ENCODE measurements around the gene HMX3.

Gene HMX3

GRCh38 chr10:123135415-123136141, at the start of gene HMX3:
TSS of gene HMX3 (plus strand) at chr10:123135970. CDS start at chr10:123136051, 81 bp downstream.
- DNase-seq (ENCODE audit: extremely low read depth in 1 of 2, low read depth in 1 of 2): no peak

GRCh38 chr10:123086281-123086680, 49.5 kb upstream of the HMX3 start:
- DNase-seq (ENCODE audit: extremely low read depth in 1 of 2, low read depth in 1 of 2): no peak

- DNase-seq (ENCODE audit: extremely low read depth in 1 of 2, low read depth in 1 of 2): no peak
Measured at GRCh38 chr10:123087348-123087747, 48.4 kb upstream of the HMX3 start.

GRCh38 chr10:123087786-123088185, 48.0 kb upstream of the HMX3 start:
- no peak for DNase-seq (ENCODE audit: extremely low read depth in 1 of 2, low read depth in 1 of 2)

- no peak for DNase-seq (ENCODE audit: extremely low read depth in 1 of 2, low read depth in 1 of 2)
Measured at GRCh38 chr10:123092635-123093414, 42.9 kb upstream of the HMX3 start.

- no peak for DNase-seq (ENCODE audit: extremely low read depth in 1 of 2, low read depth in 1 of 2)
Measured at GRCh38 chr10:123093489-123093888, 42.3 kb upstream of the HMX3 start.

GRCh38 chr10:123096452-123096851, 39.3 kb upstream of the HMX3 start:
- no peak for DNase-seq (ENCODE audit: extremely low read depth in 1 of 2, low read depth in 1 of 2)

- DNase-seq (ENCODE audit: extremely low read depth in 1 of 2, low read depth in 1 of 2): no peak
Measured at GRCh38 chr10:123097039-123097438, 38.7 kb upstream of the HMX3 start.

- DNase-seq (ENCODE audit: extremely low read depth in 1 of 2, low read depth in 1 of 2): no peak
Measured at GRCh38 chr10:123100030-123100762, 35.6 kb upstream of the HMX3 start.

GRCh38 chr10:123101872-123102271, 33.9 kb upstream of the HMX3 start:
- no peak for DNase-seq (ENCODE audit: extremely low read depth in 1 of 2, low read depth in 1 of 2)

- DNase-seq (ENCODE audit: extremely low read depth in 1 of 2, low read depth in 1 of 2): no peak
Measured at GRCh38 chr10:123102673-123103072, 33.1 kb upstream of the HMX3 start.

- no peak for DNase-seq (ENCODE audit: extremely low read depth in 1 of 2, low read depth in 1 of 2)
Measured at GRCh38 chr10:123103944-123104343, 31.8 kb upstream of the HMX3 start.

- DNase-seq (ENCODE audit: extremely low read depth in 1 of 2, low read depth in 1 of 2): no peak
Measured at GRCh38 chr10:123109466-123109865, 26.3 kb upstream of the HMX3 start.

GRCh38 chr10:123117644-123118417, 17.9 kb upstream of the HMX3 start:
- no peak for DNase-seq (ENCODE audit: extremely low read depth in 1 of 2, low read depth in 1 of 2)

- no peak for DNase-seq (ENCODE audit: extremely low read depth in 1 of 2, low read depth in 1 of 2)
Measured at GRCh38 chr10:123119081-123119480, 16.7 kb upstream of the HMX3 start.

- DNase-seq (ENCODE audit: extremely low read depth in 1 of 2, low read depth in 1 of 2): no peak
Measured at GRCh38 chr10:123126246-123126645, 9.5 kb upstream of the HMX3 start.

GRCh38 chr10:123129618-123130271, 6.0 kb upstream of the HMX3 start:
- no peak for DNase-seq (ENCODE audit: extremely low read depth in 1 of 2, low read depth in 1 of 2)

GRCh38 chr10:123132576-123133477, 2.9 kb upstream of the HMX3 start:
- DNase-seq (ENCODE audit: extremely low read depth in 1 of 2, low read depth in 1 of 2): peak; percentile 60 to 77

All from stimulated activated CD8-positive, alpha-beta memory T cell treated with anti-CD3 and anti-CD28 coated beads, Interleukin-7, amount 100 ng/mL, for 48 hours (primary cell).